ENCODE measurements around the gene RFX4. TPM values are rescaled to one million over a fixed set of nuclear protein-coding genes. Genes with fewer than 3 reads are reported as not detected.

The RFX4 gene
- total RNA-seq, 6 experiments from 2014 or later, result not detected

DNA sequence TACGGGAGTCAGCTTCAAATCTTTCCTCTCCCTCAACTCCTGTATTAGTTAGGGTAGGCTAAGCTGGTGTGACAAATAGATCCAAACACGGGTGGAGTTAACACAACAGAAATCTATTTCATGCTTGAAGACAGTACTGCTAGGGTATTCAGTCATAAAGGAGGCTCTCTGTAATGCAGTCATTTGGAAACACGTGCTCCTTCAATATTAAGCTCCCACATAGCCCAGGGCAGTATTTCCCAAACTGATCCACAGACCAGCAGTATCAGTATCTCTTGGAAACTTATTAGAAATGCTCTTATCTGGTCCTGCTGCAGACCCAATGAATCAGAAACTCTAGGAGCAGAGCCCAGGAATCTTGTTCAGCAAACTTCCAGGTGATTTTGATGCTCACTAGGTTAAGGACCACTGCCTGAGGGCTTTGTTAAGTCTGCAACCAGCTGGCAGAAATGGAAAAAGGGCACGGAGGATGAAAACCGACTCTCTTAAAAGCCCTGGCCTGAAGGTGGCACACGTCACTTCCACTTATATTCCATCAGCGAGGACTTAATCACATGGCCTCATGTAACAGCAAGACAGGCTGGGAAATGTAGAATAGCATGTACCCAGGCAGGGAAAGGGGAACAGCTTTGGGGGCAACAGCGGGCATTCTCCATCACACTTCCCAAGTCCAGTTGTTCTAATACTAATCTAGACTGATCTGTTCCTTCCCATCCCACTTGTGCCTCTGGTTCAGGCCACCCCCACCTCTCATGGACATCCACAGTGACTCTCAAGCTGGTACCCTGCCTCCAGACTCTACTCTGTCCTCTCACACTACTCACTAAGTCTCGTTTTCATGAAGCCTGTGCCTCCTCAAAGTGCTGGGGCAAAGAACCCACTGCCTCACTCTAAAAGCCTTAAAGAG, 153.5 kb downstream of the RFX4 start:
- Mint-ChIP-seq H3K27ac (no peak overlapping the region), H3K4me1 (ENCODE audit: low read depth) (peaks cover 9% of the 10 kb centered on the region), H3K4me3 (no peak overlapping the region), H3K27me3 (ENCODE audit: insufficient read depth) (peaks cover 6% of the 10 kb centered on the region), H3K9me3 (no peaks in the 10 kb centered on the region), H3K36me3 (ENCODE audit: low read depth) (no peaks in the 10 kb centered on the region)
- no peak for DNase-seq
- TF ChIP-seq, protein P1, sequence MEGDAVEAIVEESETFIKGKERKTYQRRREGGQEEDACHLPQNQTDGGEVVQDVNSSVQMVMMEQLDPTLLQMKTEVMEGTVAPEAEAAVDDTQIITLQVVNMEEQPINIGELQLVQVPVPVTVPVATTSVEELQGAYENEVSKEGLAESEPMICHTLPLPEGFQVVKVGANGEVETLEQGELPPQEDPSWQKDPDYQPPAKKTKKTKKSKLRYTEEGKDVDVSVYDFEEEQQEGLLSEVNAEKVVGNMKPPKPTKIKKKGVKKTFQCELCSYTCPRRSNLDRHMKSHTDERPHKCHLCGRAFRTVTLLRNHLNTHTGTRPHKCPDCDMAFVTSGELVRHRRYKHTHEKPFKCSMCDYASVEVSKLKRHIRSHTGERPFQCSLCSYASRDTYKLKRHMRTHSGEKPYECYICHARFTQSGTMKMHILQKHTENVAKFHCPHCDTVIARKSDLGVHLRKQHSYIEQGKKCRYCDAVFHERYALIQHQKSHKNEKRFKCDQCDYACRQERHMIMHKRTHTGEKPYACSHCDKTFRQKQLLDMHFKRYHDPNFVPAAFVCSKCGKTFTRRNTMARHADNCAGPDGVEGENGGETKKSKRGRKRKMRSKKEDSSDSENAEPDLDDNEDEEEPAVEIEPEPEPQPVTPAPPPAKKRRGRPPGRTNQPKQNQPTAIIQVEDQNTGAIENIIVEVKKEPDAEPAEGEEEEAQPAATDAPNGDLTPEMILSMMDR (IDR thresholded peaks at IDR 0.05), result no peak

DNA sequence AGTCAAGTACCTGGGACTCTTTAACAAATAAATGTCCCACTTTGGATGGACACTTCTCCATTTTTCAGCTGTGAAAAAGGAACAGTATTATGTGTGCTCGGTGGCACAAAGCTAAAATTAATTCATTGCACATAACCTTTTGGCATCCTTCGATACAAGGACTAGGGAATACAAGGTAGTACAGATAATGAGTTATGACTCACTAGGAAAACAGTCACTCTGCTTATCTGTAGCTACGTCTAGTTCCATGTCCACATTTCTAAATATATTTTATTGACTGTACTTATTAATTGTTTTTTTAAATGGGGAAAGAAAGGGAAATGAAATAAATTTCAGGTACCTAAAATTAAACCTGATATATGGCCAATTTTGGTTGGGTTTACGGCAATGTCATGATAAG, 156.5 kb downstream of the RFX4 start:
- Mint-ChIP-seq H3K4me1 (ENCODE audit: low read depth) (peaks cover 9% of the 10 kb centered on the region), H3K27ac (no peak overlapping the region), H3K4me3 (no peak overlapping the region), H3K9me3 (no peaks in the 10 kb centered on the region), H3K36me3 (ENCODE audit: low read depth) (no peaks in the 10 kb centered on the region), H3K27me3 (ENCODE audit: insufficient read depth) (peaks cover 7% of the 10 kb centered on the region)
- TF ChIP-seq, protein P1 (IDR thresholded peaks at IDR 0.05), result no peak
- DNase-seq, result no peak

- Mint-ChIP-seq H3K27me3 (ENCODE audit: insufficient read depth) (peaks cover 7% of the 10 kb centered on the region), H3K4me3 (no peak overlapping the region), H3K9me3 (no peaks in the 10 kb centered on the region), H3K36me3 (ENCODE audit: low read depth) (no peaks in the 10 kb centered on the region), H3K27ac (no peak overlapping the region), H3K4me1 (ENCODE audit: low read depth) (peaks cover 9% of the 10 kb centered on the region)
- DNase-seq, result no peak
- TF ChIP-seq, protein P1 (IDR thresholded peaks at IDR 0.05), result no peak
Measured at GRCh38 chr12:106739815-106740530, 157.2 kb downstream of the RFX4 start.

DNA sequence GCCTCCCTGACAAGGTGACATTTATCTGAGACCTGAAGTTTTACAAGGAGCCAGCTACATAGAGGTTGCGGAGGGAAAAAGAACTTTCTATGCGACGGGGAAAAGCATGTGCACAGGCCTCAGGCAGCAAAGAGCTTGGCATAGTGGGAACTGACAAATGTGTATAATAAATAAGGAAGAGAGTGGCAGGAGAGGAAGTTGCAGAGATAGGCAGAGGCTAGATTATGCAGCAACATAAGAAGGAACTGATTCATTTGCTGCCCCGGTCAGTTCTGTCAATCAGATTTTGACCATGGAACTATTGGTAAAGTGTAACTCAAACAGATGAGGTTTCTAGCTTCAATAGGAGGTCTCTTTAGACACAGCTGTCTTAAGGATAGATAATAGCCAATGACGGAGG, 158.0 kb downstream of the RFX4 start:
- Mint-ChIP-seq H3K36me3 (ENCODE audit: low read depth) (no peaks in the 10 kb centered on the region), H3K4me3 (no peak overlapping the region), H3K27ac (no peak overlapping the region), H3K9me3 (no peaks in the 10 kb centered on the region), H3K27me3 (ENCODE audit: insufficient read depth) (peaks cover 10% of the 10 kb centered on the region), H3K4me1 (ENCODE audit: low read depth) (peaks cover 9% of the 10 kb centered on the region)
- TF ChIP-seq, protein P1 (IDR thresholded peaks at IDR 0.05), result no peak
- no peak for DNase-seq

DNA sequence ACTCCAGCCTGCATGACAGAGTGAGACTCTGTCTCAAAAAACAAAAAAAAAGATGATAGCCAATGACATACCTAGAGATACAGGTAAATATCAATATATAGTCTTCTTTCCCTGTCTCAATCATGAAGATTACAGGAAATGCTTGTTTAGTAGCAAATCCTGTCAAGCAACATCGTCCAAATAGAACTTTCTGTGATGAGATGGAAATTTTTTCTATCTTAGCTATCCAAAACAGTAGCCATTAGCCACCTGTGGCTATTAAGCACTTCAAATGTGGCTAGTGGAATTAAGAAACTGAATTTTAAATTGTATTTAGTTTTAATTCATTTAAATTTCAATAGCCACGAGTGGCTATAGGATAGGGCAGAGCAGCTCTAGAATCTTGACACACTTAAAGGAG, 158.4 kb downstream of the RFX4 start:
- Mint-ChIP-seq H3K9me3 (no peaks in the 10 kb centered on the region), H3K36me3 (ENCODE audit: low read depth) (no peaks in the 10 kb centered on the region), H3K27me3 (ENCODE audit: insufficient read depth) (peaks cover 10% of the 10 kb centered on the region), H3K27ac (no peak overlapping the region), H3K4me1 (ENCODE audit: low read depth) (peaks cover 9% of the 10 kb centered on the region), H3K4me3 (no peak overlapping the region)
- TF ChIP-seq, protein P1 (IDR thresholded peaks at IDR 0.05), result no peak
- no peak for DNase-seq
